Amniotic epithelial cell (primary cell): ENCODE results near the gene IL1RL1.

Experiments used
- DNase-seq: peaks from one replicate; pipeline ENCODE4 v3.0.0-alpha.2; 2010; ENCODE audit warnings: low read depth

Gene IL1RL1

GRCh38 chr2:102335871-102336366, 24.6 kb downstream of the IL1RL1 start:
- DNase-seq: peak; percentile 98

- DNase-seq: peak; percentile 70
Measured at GRCh38 chr2:102336502-102336945, 25.2 kb downstream of the IL1RL1 start.

GRCh38 chr2:102337012-102337411, 25.6 kb downstream of the IL1RL1 start:
- DNase-seq: peak; percentile 82

GRCh38 chr2:102337481-102338386, 26.4 kb downstream of the IL1RL1 start:
- peak; percentile 52 for DNase-seq

- peak; percentile 57 for DNase-seq
Measured at GRCh38 chr2:102340778-102341177, 29.4 kb downstream of the IL1RL1 start.

- no peak for DNase-seq
Measured at GRCh38 chr2:102342888-102343287, 31.5 kb downstream of the IL1RL1 start.

GRCh38 chr2:102344397-102344796, 33.0 kb downstream of the IL1RL1 start:
- peak; percentile 33 for DNase-seq

- peak; percentile 23 for DNase-seq
Measured at GRCh38 chr2:102345329-102345920, 34.1 kb downstream of the IL1RL1 start.

GRCh38 chr2:102346381-102347130, 35.2 kb downstream of the IL1RL1 start:
- peak; percentile 26 for DNase-seq

GRCh38 chr2:102350137-102350793, 38.9 kb downstream of the IL1RL1 start:
- no peak for DNase-seq

- DNase-seq: peak; percentile 77
Measured at GRCh38 chr2:102355526-102356380, 44.4 kb downstream of the IL1RL1 start, which contains the start of gene IL18R1. IL18R1 (plus strand) TSS chr2:102355796; CDS start chr2:102362661, 6,865 bp downstream.

- no peak for DNase-seq
Measured at GRCh38 chr2:102356381-102356712, 45.0 kb downstream of the IL1RL1 start.

GRCh38 chr2:102356741-102357140, 45.4 kb downstream of the IL1RL1 start:
- DNase-seq: no peak

- DNase-seq: peak; percentile 28
Measured at GRCh38 chr2:102357937-102358336, 46.6 kb downstream of the IL1RL1 start.

GRCh38 chr2:102358496-102358895, 47.1 kb downstream of the IL1RL1 start:
- DNase-seq: no peak

- DNase-seq: peak; percentile 27
Measured at GRCh38 chr2:102359527-102359926, 48.2 kb downstream of the IL1RL1 start.

GRCh38 chr2:102361632-102362241, 50.4 kb downstream of the IL1RL1 start:
- DNase-seq: no peak

GRCh38 chr2:102365763-102366162, 54.4 kb downstream of the IL1RL1 start:
- DNase-seq: no peak

GRCh38 chr2:102366406-102367112, 55.2 kb downstream of the IL1RL1 start:
- DNase-seq: no peak
